CD4-positive, alpha-beta T cell treated with Interleukin-1 beta for 1 hour (primary cell): ENCODE measurements around the gene NADSYN1.

ENCODE experiments used
- DNase-seq, 2 donors: peaks; one replicate each; pipeline ENCODE4 v3.0.0-alpha.2; 2020 to 2022

NADSYN1 gene

DNA sequence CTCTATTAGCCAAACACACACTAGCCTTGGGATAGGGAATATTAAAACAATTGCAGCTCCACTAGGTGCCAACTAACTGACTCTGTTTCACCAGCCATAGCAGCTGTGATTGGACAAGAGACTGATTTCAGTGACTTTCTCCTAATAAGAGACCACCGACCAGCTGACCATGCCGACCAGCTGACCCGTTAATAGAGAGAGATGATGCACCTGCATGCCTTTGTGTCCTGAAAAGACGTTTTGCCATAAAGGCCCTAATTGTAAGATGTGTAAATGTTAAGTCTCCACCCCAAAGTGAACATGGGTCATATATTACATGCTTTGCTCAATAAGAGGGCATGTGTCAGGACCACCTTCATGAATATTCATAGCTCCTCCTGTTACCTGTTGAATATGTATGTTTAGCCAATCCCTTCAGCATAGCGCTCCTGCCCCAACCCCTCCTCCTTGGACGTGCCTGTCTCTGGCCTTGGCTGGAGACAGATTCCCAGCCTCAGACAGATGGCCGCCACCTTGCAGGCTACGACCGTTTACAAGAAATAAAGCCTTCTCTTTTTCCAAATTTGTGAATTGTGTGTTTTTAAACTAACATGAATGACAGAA is 1.3 kb upstream of the NADSYN1 start:
- DNase-seq: no peak

GRCh38 chr11:71452199-71453036 is 585 bp upstream of the NADSYN1 start:
- peak; percentile 70 to 71 for DNase-seq

- DNase-seq: no peak
Observed at GRCh38 chr11:71453918-71454304, 908 bp downstream of the NADSYN1 start.

- DNase-seq: peak; percentile 49 to 53
Observed at GRCh38 chr11:71454470-71455113, 1.6 kb downstream of the NADSYN1 start.

DNA sequence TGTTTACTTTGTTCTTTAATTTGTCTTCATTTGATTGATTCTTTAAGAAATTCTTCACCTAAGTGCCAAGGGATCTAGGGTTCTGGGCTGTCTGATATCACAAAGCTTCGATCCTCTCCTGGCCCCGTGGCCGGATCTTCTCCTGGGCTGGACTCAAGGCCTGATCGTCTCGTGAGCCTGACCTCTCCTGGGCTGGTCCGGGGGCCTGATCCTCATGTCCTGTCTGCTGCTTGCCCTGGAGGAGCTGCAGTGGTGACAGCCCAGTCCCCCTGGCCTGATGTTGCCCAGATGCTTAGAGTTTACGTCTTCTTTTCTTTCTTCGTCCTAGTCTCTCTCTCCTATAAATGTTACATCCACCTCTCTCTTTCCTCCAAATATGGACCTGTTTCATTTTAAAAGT is 3.3 kb downstream of the NADSYN1 start:
- DNase-seq: no peak

DNA sequence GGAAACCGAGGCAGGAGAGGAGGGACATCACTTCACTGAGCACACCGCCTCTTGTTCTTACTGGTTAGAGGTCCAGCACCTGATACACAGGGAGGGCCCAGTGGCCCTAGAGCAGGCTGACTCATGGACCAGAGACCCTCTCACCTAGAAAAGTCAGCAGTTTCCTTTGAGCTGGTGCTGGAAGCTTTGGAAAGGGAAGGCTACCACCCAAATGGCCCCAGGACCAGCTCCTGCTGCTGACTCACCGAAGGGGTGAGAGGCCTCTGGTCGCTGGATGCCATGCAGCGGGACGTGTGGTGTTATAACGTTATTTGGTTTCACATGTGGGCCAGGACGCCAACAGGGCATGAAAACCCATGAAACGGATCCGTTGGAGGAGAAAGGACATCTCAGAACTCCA is 3.8 kb downstream of the NADSYN1 start:
- no peak for DNase-seq

GRCh38 chr11:71458146-71459070 is 5.4 kb downstream of the NADSYN1 start:
- no peak for DNase-seq

DNA sequence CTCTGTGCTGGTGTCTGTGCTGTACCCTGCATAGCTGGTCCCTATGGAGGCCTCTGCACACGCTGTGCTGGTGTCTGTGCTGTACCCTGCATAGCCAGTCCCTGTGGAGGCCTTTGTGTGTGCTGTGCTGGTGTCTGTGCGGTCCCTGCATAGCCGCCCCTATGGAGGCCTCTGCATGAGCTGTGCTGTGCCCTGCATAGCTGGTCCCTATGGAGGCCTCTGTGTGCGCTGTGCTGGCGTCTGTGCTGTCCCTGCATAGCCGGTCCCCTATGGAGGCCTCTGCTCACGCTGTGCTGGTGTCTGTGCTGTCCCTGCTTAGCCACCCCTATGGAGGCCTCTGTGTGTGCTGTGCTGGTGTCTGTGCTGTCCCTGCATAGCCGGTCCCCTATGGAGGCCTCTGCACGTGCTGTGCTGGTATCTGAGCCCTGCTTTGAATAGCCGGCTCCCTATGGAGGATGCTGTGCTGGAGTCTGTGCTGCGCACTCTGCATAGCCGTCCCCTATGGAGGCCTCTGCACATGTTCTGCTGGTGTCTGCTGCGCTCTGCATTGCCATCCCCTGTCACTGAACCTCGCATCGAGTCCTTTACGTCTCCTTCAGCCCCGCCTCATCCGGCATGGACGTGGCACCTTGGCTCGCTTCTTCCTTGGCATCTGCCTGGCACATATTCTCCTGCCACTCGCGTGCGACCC is 6.2 kb downstream of the NADSYN1 start:
- DNase-seq: no peak

DNA sequence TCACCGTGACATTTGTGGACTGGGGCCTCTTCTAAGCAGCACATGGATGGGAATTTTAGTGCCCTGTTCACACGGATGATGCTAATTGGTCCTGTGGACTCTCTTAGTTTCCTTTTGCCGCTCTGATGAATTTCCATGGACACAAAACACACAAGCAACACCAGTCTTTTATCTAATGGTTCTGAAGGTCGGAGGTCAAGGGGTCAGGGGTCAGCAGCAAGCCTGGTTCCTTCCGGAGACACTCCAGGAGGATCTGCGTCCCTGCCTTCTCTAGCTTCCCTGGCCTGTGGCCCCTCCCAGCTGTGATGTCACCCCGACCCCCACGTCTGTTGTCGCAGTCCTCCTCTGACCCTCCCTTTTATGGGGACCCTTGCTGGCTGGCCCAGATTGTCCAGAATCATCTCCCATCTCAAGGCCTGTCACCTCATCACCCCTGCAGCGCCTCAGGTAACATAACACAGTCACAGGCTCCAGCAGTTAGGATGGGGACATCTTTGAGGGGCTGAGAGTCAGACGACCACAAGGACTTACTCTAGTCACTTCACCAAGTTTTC is 6.8 kb downstream of the NADSYN1 start:
- no peak for DNase-seq

DNA sequence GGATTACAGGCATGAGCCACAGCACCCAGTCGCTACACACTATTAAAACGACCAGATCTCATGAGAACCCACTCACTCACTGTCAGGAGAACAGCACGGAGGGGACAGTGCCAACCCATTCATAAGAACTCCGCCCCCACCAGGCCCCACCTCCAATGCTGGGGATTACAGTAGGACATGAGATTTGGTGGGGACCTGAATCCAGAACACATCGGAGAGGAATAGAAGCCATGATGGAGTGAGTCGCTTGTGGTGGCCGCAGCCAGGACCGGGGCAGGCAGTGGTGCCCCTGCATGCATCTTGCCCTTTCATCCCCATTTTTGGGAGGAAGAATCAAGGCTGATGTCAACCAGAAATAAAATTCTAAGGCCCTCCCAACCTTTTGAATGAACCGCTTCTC is 8.7 kb downstream of the NADSYN1 start:
- DNase-seq: no peak

DNA sequence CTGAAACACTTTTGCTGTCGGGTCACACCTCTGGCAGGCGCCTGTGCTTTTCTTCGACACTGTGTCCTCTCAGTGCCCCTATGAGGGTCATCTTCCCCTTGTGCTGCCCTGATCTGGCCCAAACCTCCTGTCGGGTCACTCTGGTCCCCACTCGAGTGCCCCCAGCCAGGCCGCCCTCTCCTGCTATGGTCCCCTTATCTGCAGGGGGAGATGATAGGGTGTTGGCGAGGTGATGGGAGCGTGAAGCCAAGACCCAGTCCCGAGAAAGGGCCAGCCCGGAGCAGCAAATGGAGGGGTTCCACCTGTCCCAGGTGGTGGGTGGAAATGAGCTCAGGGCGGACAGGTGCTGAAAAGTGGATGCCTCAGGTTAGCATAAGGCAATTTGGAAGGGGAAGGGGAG is 9.7 kb downstream of the NADSYN1 start:
- DNase-seq: no peak

DNA sequence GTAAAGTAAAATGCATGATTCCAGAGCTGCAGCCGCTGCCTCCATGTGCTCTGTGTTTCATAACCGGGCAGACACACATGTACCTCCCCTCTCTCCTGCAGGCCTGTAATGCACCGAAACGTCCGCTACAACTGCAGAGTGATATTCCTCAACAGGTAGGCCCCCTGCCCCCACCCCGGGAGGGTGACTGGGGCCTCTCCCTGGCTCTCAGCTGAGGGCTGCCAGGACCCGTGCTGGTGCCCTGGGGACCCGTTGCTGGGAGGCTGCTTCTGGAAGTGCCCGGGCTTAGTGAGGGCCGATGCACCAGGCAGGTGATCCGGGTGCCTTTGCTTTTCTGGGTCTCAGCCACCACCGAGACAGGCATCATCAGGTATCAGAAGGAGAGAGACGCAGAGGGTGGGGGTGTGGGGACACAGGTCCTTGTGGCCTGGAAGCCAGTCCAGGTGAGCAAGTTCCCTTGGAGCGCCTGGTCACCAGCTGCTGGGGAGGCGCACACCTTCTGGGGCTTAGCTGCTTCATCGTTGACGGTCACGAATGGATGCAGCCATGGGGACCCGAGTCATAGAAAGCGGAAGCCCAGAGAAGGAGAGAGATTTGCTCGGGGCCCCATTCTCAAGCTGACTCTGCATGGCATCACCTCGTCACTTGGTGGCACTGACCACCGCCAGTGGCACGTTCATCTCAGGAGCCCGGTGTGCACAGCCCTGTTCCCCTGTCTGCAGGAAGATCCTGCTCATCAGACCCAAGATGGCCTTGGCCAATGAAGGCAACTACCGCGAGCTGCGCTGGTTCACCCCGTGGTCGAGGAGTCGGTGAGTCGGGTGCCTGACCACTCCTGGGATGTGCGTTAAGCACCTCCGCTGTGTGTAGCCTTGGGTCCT is 10.6 kb downstream of the NADSYN1 start:
- no peak for DNase-seq

GRCh38 chr11:71465054-71465453 is 12.1 kb downstream of the NADSYN1 start:
- no peak for DNase-seq

DNA sequence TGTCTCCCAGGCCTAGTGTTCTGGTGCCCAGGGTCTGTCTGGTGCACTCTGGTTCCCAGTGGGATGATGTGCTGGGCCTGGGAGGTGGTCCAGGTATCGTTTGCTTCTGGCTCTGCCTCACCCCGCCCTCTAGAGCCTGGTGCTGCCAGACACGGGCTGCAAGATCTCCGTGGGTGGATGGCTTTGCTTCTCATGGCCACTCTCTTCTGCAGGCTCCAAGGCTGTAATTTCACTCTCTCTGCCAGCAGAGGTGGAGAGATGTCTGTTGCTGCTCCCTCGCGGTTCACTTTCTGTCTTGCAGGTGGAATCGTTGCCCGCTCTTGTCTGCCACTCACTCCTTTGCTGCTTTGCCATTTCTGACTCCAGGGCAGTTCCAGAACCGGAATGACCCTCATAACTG is 13.4 kb downstream of the NADSYN1 start:
- DNase-seq: no peak

GRCh38 chr11:71467164-71467563 is 14.2 kb downstream of the NADSYN1 start:
- no peak for DNase-seq

DNA sequence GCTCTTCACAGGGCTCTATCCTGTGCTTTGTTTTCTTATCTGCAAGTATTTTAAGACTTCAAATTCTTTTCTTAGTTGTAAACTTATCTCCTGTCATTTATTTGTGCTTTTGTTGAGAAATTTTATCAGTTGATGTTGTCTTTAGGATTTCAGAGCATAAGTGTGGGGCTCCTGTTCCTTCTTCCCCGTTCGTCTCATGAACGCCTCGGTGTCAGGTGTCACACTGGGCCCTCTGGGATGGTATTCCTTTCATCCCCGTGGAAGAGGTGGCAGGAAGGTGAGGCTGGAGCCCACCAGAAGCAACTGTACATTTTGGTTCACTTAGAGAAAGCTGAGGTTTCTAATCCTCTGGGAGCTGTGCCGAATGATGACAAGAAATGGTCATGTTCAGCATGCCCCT is 17.9 kb downstream of the NADSYN1 start:
- DNase-seq: no peak

DNA sequence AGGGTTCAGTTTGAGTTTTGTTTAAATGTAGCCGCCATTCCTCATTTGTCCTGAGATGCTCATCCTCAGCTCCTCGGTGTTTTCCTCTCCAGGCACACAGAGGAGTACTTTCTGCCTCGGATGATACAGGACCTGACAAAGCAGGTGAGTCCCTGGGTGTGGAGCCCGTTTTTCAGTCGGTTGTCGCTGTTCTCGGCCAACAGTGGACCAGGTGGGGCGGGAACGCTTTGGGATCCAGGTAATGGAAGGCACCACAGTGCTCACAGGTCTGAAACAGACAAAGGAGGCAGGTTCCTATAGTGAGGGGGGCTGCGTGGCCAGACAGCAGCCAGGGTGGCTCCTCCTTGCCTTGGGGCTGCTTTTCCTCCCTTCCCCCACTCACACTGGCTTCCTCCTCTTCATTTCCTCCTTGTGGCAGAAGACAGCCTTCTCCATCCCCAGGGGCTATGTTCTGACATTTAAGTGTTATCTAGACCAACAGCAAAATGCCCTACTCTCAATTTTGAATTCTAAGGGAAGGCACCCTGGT is 19.4 kb downstream of the NADSYN1 start:
- DNase-seq: no peak

GRCh38 chr11:71472941-71473792 is 20.2 kb downstream of the NADSYN1 start:
- DNase-seq: no peak

DNA sequence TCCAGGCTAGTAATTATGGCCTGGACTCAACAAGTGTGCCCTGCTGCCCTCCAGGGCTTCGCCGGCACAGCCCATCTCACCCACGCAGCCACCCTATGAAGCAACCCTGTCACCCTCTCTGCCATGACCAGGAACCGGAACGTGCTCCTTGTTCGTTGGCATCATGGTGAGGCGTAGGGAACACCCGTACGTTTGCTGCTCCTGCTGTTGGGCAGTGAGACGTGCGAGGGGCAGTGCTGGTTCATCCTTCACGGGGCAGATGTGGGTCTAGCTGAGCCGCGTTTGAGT is 20.7 kb downstream of the NADSYN1 start:
- DNase-seq: no peak
